ENCODE measurements around the gene HOXD13. TPM values are rescaled to one million over a fixed set of nuclear protein-coding genes. Genes with fewer than 3 reads are reported as not detected.

Gene HOXD13
- polyA plus RNA-seq, 3 donors: 0.14 to 0.22 (median 0.17) TPM

DNA sequence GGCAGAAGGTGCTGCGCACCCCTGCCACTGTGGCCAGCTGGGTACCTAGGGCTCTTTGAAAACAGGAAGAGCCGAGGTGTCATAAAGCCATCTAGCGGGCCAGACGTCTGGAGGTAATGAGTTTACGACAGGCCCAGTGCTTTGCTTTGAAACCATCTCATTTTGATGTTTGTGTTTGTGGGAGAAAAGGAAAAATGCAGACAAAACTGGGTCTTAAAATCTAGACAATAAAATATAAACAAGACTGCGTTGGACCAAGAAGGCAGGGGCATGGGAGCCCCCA is 33.2 kb downstream of the HOXD13 start:
- no peak for DNase-seq (ENCODE audit: extremely low read depth in 1 of 11, low read depth in 9 of 11, low spot score in 4 of 11)

GRCh38 chr2:176126929-176127773 is 34.6 kb downstream of the HOXD13 start:
- peak in 1 of 11 donors; percentile 84 for DNase-seq (ENCODE audit: extremely low read depth in 1 of 11, low read depth in 9 of 11, low spot score in 4 of 11)

DNA sequence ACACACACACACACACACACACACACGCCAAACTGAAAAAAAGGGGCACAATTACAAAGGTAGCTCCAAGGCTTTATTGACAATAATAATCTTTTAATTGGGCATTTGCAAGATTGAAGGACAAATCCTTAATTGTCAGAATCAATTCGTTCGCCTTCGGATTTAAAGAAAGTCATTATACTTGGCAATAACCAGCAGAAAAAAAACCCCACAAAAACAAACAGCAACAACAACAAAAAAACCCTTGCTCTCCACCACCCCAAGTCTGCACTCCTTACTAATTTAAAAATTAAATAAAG is 35.2 kb downstream of the HOXD13 start:
- DNase-seq (ENCODE audit: extremely low read depth in 1 of 11, low read depth in 9 of 11, low spot score in 4 of 11): no peak

- no peak for DNase-seq (ENCODE audit: extremely low read depth in 1 of 11, low read depth in 9 of 11, low spot score in 4 of 11)
These were observed 35.9 kb downstream of the HOXD13 start for GRCh38 chr2:176128172-176128981.

GRCh38 chr2:176128982-176129796 is 36.7 kb downstream of the HOXD13 start, which contains the start of gene HOXD8:
HOXD8 (plus strand) TSS chr2:176129705; CDS start chr2:176130367, 662 bp downstream.
- DNase-seq (ENCODE audit: extremely low read depth in 1 of 11, low read depth in 9 of 11, low spot score in 4 of 11): peak in 3 of 11 donors; percentile 84 to 85 (median 85)

- no peak for DNase-seq (ENCODE audit: extremely low read depth in 1 of 11, low read depth in 9 of 11, low spot score in 4 of 11)
These were observed 37.3 kb downstream of the HOXD13 start for GRCh38 chr2:176129813-176130146.

DNA sequence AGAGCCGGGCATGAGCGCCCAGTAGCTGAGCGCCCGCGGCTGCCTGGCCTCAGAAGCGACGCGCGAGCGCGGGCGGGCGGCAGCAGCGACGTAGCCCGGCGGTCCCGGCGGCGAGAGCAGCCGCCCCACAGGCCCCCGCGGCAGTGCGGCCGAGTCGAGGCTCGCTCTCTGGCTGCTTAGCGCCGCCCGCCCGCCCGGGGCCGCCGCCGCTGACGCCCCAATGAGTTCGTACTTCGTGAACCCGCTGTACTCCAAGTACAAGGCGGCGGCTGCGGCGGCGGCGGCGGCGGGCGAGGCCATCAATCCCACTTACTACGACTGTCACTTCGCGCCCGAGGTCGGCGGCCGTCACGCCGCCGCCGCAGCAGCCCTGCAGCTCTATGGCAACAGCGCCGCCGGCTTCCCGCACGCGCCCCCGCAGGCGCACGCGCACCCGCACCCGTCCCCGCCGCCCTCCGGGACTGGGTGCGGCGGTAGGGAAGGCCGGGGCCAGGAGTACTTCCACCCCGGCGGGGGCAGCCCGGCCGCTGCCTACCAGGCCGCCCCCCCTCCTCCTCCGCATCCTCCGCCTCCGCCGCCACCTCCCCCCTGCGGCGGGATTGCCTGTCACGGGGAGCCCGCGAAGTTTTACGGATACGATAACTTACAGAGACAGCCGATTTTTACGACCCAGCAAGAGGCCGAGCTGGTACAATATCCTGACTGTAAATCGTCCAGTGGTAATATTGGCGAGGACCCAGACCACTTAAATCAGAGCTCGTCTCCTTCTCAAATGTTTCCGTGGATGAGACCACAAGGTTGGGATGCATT is 37.8 kb downstream of the HOXD13 start:
- peak in 8 of 11 donors; percentile 84 to 94 (median 90) for DNase-seq (ENCODE audit: extremely low read depth in 1 of 11, low read depth in 9 of 11, low spot score in 4 of 11)

- DNase-seq (ENCODE audit: extremely low read depth in 1 of 11, low read depth in 9 of 11, low spot score in 4 of 11): no peak
These were observed 38.7 kb downstream of the HOXD13 start for GRCh38 chr2:176130957-176131847.

DNA sequence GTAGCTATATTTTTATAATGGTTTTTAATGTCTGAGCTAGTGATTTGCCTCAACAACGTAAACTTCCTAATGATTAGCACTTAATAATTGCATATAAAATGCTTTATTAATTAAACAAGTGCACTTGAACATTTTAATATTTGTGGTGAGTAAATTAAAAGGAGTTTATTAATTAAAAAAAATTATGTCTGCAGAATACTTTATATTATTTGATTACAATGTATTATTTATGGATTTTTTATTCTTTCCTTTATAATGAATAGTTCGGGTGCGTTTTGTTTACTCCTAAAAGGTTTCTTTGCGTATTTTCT is 39.3 kb downstream of the HOXD13 start:
- no peak for DNase-seq (ENCODE audit: extremely low read depth in 1 of 11, low read depth in 9 of 11, low spot score in 4 of 11)

DNA sequence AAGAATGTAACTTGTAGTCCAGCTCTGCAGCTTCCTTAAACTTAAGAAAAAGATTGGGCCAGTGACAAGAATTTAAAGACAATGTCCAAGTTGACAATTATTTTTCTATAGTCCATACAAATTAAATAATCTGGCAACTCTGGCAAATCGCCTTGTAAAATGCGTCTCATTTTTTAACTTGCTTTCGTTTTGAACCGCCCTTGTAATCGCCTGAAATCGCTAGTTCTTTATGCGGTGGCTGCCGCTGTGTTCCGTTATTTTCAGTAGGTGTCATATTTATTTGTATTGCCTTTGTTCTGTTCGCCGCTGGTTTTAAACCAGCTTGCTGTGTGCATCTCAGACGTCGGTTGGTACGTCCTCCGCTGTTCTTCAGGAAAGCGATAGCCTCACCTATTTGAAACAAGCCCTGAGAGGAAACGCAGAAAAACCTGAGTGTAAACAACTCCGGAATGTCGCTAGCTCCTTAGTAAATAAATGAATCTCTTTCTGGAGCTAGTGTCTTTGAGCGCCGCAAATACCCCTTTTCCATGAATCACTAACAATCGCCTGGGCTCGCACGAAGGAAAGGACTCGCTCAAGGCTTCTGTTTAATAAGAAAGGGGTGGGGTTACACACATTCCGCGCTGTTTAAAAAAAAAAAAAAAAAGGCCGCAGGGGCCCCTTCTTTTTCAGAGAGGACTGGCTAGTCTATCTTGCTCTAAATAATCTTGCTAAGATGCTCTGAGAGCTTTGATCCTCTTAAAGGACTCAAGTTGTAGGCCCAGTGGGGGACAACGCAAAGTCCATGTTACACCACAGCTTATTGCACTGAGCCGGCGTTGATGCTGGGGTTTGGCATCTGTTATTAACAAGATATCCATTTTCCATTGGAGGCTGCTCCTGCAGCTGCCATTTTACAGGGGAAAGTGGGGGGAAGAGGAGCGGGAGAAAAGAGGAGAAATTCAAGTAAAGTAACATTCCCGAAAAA is 40.0 kb downstream of the HOXD13 start:
- no peak for DNase-seq (ENCODE audit: extremely low read depth in 1 of 11, low read depth in 9 of 11, low spot score in 4 of 11)

GRCh38 chr2:176133389-176133788 is 40.9 kb downstream of the HOXD13 start:
- DNase-seq (ENCODE audit: extremely low read depth in 1 of 11, low read depth in 9 of 11, low spot score in 4 of 11): no peak

GRCh38 chr2:176134035-176134434 is 41.5 kb downstream of the HOXD13 start:
- no peak for DNase-seq (ENCODE audit: extremely low read depth in 1 of 11, low read depth in 9 of 11, low spot score in 4 of 11)

GRCh38 chr2:176135035-176135440 is 42.5 kb downstream of the HOXD13 start:
- DNase-seq (ENCODE audit: extremely low read depth in 1 of 11, low read depth in 9 of 11, low spot score in 4 of 11): no peak

DNA sequence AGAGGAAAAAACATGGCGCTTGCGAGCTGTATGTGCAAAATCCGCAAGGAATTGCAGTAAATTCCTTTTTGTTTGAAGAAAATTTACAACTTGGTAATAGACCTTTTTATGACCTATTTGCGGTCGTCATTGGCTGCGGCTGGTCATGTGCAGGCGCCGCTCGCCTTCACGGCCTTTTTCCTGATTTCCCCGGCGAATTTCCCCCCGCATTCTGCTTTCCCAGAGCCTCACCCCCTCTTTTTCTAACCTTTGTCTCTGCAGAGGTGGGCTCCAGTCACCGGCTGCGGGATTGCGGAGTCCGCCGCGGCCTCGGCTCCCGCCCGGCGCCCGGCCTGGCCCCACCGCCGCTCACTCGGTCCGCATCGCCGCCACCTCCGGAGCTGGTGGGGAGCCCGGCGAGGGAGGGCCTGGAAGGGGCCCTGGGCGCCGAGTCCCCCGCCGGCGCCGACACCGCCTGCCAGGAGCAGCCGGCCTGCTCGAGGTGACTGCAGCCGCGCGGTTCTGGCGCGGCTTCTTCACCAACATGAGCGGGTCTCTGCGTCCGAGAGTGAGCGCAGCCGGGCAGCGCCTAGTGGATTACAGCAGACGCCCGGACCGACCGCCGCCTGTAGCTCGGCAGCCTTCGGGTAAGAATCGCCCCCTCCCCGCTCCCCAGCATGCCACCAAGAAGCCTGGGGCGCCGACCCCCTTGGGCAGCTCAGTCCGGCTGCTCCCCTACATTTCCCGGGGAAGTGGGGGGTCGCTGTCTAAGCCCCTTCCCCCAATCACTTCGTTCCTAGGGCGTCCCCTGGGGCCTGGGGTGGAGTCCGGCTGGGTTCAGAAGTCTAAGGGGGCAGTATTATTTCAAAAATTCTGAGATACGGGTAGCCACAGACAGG is 44.1 kb downstream of the HOXD13 start:
- peak in 1 of 11 donors; percentile 92 for DNase-seq (ENCODE audit: extremely low read depth in 1 of 11, low read depth in 9 of 11, low spot score in 4 of 11)

DNA sequence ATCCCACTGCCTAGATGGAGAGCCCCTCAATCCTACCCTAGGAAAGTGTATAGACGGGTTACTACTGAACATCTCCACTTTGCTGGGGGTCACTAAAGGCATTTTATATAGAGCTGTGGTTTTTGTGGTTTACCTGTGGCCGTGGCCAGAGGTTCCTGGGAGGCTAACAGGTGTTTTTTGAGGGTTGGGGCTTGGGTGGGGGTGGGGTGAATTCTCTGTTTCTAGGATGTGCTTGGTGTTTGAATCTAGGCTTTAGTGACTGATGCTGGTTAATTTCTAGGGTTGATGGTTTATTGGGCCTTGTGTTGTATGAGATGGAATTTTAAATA is 44.7 kb downstream of the HOXD13 start:
- DNase-seq (ENCODE audit: extremely low read depth in 1 of 11, low read depth in 9 of 11, low spot score in 4 of 11): no peak

DNA sequence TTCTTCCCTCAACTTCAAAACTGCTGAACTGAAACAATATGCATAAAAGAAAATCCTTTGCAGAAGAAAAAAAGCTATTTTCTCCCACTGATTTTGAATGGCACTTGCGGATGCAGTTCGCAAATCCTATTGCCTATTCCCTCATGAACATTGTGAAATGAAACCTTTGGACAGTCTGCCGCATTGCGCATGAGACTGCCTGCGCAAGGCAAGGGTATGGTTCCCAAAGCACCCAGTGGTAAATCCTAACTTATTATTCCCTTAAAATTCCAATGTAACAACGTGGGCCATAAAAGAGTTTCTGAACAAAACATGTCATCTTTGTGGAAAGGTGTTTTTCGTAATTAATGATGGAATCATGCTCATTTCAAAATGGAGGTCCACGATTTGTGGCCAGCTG is 45.4 kb downstream of the HOXD13 start:
- DNase-seq (ENCODE audit: extremely low read depth in 1 of 11, low read depth in 9 of 11, low spot score in 4 of 11): no peak

All from renal cortex interstitium (tissue), 11 donors.